Activated CD8-positive, alpha-beta T cell treated with anti-CD3 and anti-CD28 coated beads for 36 hours (primary cell): ENCODE data around the gene GDF7. TPM values are rescaled to one million over a fixed set of nuclear protein-coding genes. Genes with fewer than 3 reads are reported as not detected.

ENCODE experiments used
- ATAC-seq: fragments of 200-7000 bp; cut with Tn5 transposase; one replicate; pipeline ENCODE4 v1.10.0; 2021; ENCODE audit warnings: mild to moderate bottlenecking, moderate library complexity
- CTCF ChIA-PET: fragments of 350-600 bp; sonication (Branson Sonifier 250); formaldehyde crosslinking; loops from one replicate; lab custom pipeline; 2021; ENCODE audit warnings: antibody characterized with exemption; lab: Charles Lee
- POLR2A ChIA-PET: fragments of 350-600 bp; sonication (Branson Sonifier 250); formaldehyde crosslinking; loops from one replicate; lab custom pipeline; 2021; ENCODE audit warnings: antibody characterized with exemption; lab: Charles Lee
- DNase-seq: peaks from one replicate; pipeline ENCODE4 v3.0.0-alpha.2; 2020
- H3K27ac Mint-ChIP-seq: one replicate; pipeline ENCODE4 v1.8.0; 2021; ENCODE audit warnings: mild to moderate bottlenecking, mixed read lengths
- H3K27me3 Mint-ChIP-seq: one replicate; pipeline ENCODE4 v1.8.0; 2021; ENCODE audit warnings: mixed read lengths
- H3K36me3 Mint-ChIP-seq: one replicate; pipeline ENCODE4 v1.8.0; 2021; ENCODE audit warnings: low read depth, mixed read lengths
- H3K4me1 Mint-ChIP-seq: one replicate; pipeline ENCODE4 v1.8.0; 2021; ENCODE audit warnings: low read depth, mixed read lengths
- H3K4me3 Mint-ChIP-seq: one replicate; pipeline ENCODE4 v1.8.0; 2021; ENCODE audit warnings: mild to moderate bottlenecking, moderate library complexity, mixed read lengths
- H3K9me3 Mint-ChIP-seq: one replicate; pipeline ENCODE4 v1.8.0; 2021; ENCODE audit warnings: mixed read lengths
- intact Hi-C: fragments of 100-400 bp; cut with micrococcal nuclease; formaldehyde crosslinking; loops from one replicate; pipeline ENCODE4 v1.10.0; 2022
- total RNA-seq, 2 experiments: library from RNA; stranded (reverse); gene quantifications; one replicate each; pipeline ENCODE4 v1.2.3, GENCODE V29; 2021
- TF ChIP-seq, protein P1 (sequence below): fragments of 200-600 bp; IDR thresholded peaks from one replicate; pipeline ENCODE4 v1.8.0; 2022; ENCODE audit warnings: antibody characterized with exemption, mild to moderate bottlenecking

The GDF7 gene
- total RNA-seq, 2 experiments from 2014 or later, result not detected

GRCh38 chr2:20619624-20620024 lies 47.3 kb upstream of the GDF7 start:
- CTCF ChIA-PET, result no interaction called here
- no peak for DNase-seq
- H3K9me3 Mint-ChIP-seq, result no peaks in the 10 kb centered on the region
- POLR2A ChIA-PET, result no interaction called here
- intact Hi-C loops, result no loop called here
- H3K27me3 Mint-ChIP-seq, result no peaks in the 10 kb centered on the region
- no peaks in the 10 kb centered on the region for H3K36me3 Mint-ChIP-seq
- no peak overlapping the region for H3K27ac Mint-ChIP-seq
- ATAC-seq, result no peak
- no peak overlapping the region for H3K4me3 Mint-ChIP-seq
- H3K4me1 Mint-ChIP-seq, result no peaks in the 10 kb centered on the region
- TF ChIP-seq, protein P1, sequence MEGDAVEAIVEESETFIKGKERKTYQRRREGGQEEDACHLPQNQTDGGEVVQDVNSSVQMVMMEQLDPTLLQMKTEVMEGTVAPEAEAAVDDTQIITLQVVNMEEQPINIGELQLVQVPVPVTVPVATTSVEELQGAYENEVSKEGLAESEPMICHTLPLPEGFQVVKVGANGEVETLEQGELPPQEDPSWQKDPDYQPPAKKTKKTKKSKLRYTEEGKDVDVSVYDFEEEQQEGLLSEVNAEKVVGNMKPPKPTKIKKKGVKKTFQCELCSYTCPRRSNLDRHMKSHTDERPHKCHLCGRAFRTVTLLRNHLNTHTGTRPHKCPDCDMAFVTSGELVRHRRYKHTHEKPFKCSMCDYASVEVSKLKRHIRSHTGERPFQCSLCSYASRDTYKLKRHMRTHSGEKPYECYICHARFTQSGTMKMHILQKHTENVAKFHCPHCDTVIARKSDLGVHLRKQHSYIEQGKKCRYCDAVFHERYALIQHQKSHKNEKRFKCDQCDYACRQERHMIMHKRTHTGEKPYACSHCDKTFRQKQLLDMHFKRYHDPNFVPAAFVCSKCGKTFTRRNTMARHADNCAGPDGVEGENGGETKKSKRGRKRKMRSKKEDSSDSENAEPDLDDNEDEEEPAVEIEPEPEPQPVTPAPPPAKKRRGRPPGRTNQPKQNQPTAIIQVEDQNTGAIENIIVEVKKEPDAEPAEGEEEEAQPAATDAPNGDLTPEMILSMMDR, result no peak

DNA sequence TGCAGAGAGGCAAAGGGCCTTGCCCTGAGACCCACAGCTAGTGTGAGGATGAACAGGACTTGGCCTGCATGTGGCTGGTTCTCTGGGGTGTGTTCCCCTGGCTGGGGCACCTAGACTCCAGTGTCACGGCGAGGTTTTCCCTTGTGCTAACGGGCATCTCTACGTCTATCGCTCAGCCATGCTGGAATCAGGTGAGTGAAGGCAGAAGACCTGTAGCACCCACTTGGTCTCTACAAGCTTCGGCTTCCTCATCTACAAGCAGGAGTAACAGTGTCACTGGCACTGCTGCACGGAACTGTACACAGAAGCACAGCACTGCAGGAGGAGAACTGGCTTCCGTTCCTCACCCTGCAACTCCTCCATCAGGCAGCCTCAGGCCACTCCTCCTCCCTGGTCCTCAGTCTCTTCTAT lies 46.7 kb upstream of the GDF7 start:
- ChIA-PET POLR2A (no interaction called here), CTCF (no interaction called here)
- no peak for DNase-seq
- no peaks in the 10 kb centered on the region for H3K4me1 Mint-ChIP-seq
- no peak overlapping the region for H3K27ac Mint-ChIP-seq
- H3K27me3 Mint-ChIP-seq, result no peaks in the 10 kb centered on the region
- no peak for ATAC-seq
- H3K36me3 Mint-ChIP-seq, result no peaks in the 10 kb centered on the region
- TF ChIP-seq, protein P1, result no peak
- H3K4me3 Mint-ChIP-seq, result no peak overlapping the region
- intact Hi-C loops, result no loop called here
- H3K9me3 Mint-ChIP-seq, result no peaks in the 10 kb centered on the region

DNA sequence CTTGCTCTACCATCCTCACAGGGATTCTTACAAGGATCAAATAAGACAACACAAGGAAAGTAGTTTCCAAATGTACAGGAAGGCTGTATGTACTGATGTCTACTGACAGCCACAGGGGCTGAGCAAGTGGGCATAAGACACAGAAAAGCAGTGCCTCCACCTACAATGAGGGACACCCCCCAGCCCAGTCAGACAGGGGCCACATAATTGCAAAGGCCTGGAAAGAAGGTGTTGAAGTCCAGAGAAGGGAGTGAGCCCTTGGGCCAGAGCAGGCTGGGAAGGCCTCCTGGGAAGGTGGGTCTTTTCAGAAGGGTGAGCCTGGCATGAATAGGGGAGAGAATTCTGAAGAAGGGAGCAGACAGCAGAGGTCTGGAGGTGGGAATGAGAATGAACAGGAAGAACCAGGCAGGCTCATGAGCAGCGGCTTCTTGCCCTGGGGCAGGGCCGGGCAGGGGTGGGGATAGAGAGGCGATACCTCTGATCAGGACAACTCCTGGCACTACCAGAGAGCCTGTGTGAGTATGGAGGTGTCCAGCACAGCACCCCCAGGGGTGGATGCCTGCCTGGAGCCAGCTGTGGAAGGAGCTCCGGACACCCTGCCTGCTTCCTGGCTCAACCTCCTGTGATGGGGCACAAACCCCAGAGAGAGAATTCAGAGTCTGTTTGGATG lies 46.1 kb upstream of the GDF7 start:
- TF ChIP-seq, protein P1, result no peak
- Mint-ChIP-seq H3K4me3 (no peak overlapping the region), H3K27me3 (no peaks in the 10 kb centered on the region), H3K4me1 (no peaks in the 10 kb centered on the region), H3K36me3 (no peaks in the 10 kb centered on the region), H3K9me3 (no peaks in the 10 kb centered on the region), H3K27ac (no peak overlapping the region)
- POLR2A ChIA-PET, result no interaction called here
- intact Hi-C loops, result no loop called here
- CTCF ChIA-PET, result no interaction called here
- DNase-seq (no peak), ATAC-seq (no peak)

GRCh38 chr2:20621366-20622295 lies 45.3 kb upstream of the GDF7 start:
- TF ChIP-seq, protein P1, result no peak
- no peaks in the 10 kb centered on the region for H3K4me1 Mint-ChIP-seq
- H3K9me3 Mint-ChIP-seq, result no peaks in the 10 kb centered on the region
- ChIA-PET POLR2A (no interaction called here), CTCF (no interaction called here)
- no peak for ATAC-seq
- no peak for DNase-seq
- no peaks in the 10 kb centered on the region for H3K36me3 Mint-ChIP-seq
- no peak overlapping the region for H3K4me3 Mint-ChIP-seq
- intact Hi-C loops, result no loop called here
- no peaks in the 10 kb centered on the region for H3K27me3 Mint-ChIP-seq
- no peak overlapping the region for H3K27ac Mint-ChIP-seq

DNA sequence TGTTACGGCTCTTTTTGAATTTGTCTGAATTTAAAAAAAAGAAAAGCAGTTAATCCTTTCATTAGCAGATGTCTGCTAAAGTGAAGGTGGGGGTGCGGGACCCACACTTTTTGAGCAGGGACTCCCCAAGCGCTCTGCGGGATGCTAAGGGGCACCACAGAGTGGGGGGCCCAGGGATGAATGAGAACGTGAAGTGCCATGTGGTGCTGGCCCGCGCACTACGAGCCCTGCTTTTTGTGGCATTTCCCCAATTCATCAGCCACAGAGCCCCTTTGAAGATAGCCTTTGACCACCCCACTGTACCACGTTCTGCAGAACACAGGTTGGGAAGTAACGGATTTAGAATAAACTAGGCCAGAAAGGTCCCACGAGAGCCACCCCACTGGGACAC lies 44.7 kb upstream of the GDF7 start:
- no peak for ATAC-seq
- H3K27ac Mint-ChIP-seq, result no peak overlapping the region
- ChIA-PET CTCF (no interaction called here), POLR2A (no interaction called here)
- no peak for DNase-seq
- H3K9me3 Mint-ChIP-seq, result no peaks in the 10 kb centered on the region
- no peak overlapping the region for H3K4me3 Mint-ChIP-seq
- no peaks in the 10 kb centered on the region for H3K27me3 Mint-ChIP-seq
- intact Hi-C loops, result no loop called here
- TF ChIP-seq, protein P1, result no peak
- no peaks in the 10 kb centered on the region for H3K36me3 Mint-ChIP-seq
- H3K4me1 Mint-ChIP-seq, result no peaks in the 10 kb centered on the region
